Stimulated activated CD4-positive, alpha-beta T cell treated with anti-CD3 and anti-CD28 coated beads, Interleukin-15, amount 100 ng/mL, for 48 hours (primary cell): ENCODE measurements around the gene YAE1.

ENCODE experiments used
- DNase-seq, 2 donors: peaks; one replicate each; pipeline ENCODE4 v3.0.0-alpha.2; 2020; ENCODE audit warnings: low read depth in 2 of 2

Gene YAE1

GRCh38 chr7:39606941-39607340, 40.7 kb downstream of the YAE1 start:
- no peak for DNase-seq

DNA sequence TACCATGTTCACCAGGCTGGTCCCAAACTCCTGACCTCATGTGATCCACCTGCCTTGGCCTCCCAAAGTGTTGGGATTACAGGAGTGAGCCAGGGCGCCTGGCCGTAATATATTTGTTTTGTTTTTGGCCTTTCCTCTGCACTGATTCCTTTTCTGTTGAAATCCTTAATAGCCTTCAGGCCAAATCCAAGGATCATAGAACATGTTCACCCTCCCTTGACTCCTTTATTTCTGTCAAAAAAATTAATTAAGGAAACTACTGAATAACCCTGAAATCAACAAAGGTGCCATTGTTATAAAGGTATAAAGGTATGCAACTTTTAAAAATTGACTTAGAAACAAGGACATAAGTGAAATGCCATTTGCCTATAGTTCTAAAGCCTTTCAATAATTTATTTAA, 41.7 kb downstream of the YAE1 start:
- no peak for DNase-seq

- no peak for DNase-seq
These were observed 42.1 kb downstream of the YAE1 start for GRCh38 chr7:39608278-39608677.

GRCh38 chr7:39609113-39609934, 43.1 kb downstream of the YAE1 start:
- DNase-seq: peak in 1 of 2 donors; percentile 7

GRCh38 chr7:39609935-39610263, 43.7 kb downstream of the YAE1 start:
- no peak for DNase-seq

GRCh38 chr7:39613577-39613976, 47.4 kb downstream of the YAE1 start:
- no peak for DNase-seq

DNA sequence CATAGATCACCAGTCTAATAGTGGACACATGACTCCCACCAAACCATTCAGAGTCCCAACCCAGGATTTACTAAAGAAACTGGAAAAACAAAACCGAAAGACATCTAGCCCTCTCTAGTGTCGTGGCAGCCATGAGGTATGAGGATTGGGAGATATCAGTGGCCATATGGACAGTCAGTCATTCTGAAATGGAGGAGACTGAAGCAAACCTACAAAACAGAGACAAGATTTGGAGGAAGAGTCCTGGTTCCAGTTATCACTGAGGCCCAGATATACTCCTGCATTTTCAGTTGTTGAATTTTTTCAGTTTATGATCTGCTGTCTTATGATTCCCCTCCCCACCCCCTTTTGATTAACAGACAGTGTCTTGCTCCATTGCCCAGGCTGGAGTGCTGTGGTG, 48.1 kb downstream of the YAE1 start:
- no peak for DNase-seq

- no peak for DNase-seq
These were observed 49.3 kb downstream of the YAE1 start for GRCh38 chr7:39615350-39615975.

DNA sequence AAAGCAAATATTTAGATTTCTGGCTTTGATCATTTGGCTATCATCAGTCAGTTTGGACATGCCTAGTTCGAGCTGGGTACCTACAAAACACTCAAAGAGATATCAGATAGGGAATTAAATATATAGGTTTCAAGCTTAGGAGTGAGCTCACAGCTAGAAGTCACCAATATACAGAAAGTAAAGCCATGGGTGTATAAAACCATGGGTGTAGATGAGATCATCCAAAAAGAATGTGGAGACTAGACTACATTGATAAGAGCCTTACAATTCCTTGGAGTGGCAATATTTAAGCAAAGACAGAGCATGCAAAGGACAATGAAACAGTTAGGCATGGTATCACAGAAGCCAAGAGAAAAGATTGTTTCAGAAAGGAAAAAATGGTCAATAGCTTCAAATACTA, 49.9 kb downstream of the YAE1 start:
- no peak for DNase-seq

DNA sequence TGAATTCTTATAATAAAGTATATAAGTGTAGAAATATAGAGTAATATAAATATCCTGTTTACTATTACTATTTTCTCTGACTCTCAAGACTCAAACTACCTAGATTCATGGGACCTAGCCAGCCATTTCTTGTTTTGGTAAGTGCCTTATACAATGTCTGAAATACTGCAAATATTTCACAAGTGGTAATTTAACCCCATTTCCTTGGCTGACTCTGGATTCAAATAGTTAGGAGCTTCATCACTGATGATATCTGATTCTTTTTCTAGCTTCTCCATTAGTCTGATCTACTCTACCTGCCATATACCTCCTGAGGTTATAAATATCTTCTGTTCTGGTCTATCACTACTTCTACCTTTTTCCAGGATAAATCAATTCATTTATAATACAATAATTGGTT, 50.8 kb downstream of the YAE1 start:
- no peak for DNase-seq

DNA sequence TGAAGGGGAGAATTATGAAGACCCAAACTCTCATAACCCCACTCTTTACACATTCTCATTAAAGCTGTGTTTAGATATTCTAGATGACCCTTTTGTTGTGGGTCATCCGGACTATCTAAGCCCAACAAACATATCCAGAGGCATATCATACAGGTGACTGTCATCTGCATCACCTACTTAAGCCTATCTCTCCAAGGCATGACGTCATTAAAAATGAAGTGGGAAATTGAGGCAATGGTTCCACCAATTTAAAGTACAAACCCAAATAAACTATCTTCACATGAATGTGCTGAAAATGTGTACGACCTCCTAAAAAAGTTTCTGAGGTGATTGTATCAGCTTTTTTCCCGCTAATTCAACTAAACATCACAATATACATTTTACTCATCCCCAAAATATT, 52.7 kb downstream of the YAE1 start:
- no peak for DNase-seq

DNA sequence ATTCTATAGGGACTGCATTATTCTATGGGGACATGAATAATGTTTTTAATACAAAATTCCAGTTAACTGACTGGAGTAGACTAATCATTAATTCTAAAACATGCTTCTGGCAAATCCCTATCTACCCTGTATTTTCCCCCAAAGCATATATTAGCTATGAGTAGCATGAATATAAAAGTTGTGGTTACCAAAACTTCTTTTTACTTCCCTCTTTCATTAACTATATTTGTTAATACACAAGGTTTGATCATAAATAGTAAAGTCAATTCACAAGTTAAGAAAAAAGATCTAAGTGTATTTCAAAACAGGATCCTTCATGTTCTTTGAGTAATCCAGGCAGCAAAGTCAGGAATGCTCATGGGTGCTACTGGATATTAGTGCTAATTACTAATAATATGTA, 54.3 kb downstream of the YAE1 start:
- DNase-seq: no peak

DNA sequence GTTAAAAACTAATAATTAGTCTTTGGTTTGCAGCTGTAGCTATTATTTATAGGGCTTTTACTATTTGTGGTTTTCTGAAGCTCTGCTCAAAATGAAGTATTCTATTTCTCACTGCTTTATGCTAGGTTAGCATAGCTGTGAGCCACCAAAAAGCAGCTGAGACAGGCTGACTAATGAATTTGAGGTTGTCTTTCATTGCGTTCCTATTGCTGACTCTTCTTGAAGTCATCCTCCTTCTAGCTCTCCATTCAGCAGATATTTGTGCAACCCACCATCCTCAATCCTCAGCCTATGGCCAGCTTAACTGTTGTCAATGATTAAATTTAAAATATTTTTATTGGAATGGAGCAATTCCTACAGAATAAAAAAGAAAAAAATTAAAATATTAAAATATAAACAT, 55.1 kb downstream of the YAE1 start:
- DNase-seq: no peak

DNA sequence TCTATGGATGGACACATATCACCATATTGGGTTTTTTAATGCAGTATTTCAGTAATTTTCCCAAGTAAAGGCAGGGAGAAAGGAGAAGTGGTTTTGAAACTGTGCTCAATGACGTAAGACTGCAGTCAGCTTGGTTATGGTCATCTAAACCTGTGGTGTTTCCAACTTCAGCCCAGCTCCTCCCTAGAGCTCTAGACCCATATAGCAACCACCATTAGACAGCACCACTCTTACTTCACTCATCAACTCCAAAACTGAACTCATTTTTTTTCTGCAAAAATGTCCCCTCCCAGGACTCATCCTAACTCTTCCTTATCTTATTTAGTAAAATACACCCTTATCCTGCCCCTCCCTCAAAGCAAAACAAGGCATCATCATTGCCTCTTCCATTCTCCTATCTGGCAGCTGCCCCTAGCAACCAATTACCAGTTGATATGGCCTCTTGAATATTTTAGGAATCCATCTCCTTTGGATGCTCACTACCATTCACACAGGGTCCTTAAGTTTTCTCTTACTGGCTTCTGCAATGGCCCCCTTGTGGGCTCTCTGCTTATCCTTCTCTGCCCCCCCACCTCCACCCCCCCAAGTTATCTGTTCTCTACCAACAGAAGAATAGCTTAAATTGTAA, 55.7 kb downstream of the YAE1 start:
- no peak for DNase-seq
